ENCODE data around the gene PRPF19.

Gene PRPF19

GRCh38 chr11:60872124-60872960 is 34.0 kb downstream of the PRPF19 start:
- no peak for DNase-seq

- DNase-seq = no peak
Observed at GRCh38 chr11:60871378-60872061, 34.9 kb downstream of the PRPF19 start.

GRCh38 chr11:60870733-60871377 is 35.5 kb downstream of the PRPF19 start:
- DNase-seq = no peak

GRCh38 chr11:60870276-60870675 is 36.1 kb downstream of the PRPF19 start:
- DNase-seq = no peak

GRCh38 chr11:60869451-60869825 is 36.9 kb downstream of the PRPF19 start:
- no peak for DNase-seq

- no peak for DNase-seq
Observed at GRCh38 chr11:60868682-60869450, 37.5 kb downstream of the PRPF19 start.

GRCh38 chr11:60867871-60868681 is 38.3 kb downstream of the PRPF19 start:
- DNase-seq = no peak

GRCh38 chr11:60866911-60867870 is 39.2 kb downstream of the PRPF19 start, which contains the start of gene ZP1:
TSS of gene ZP1 (plus strand) at chr11:60867542. CDS start at chr11:60867562, 20 bp downstream.
- DNase-seq = no peak

GRCh38 chr11:60864856-60865513 is 41.4 kb downstream of the PRPF19 start:
- DNase-seq = no peak

- DNase-seq = no peak
Observed at GRCh38 chr11:60863550-60864521, 42.5 kb downstream of the PRPF19 start.

GRCh38 chr11:60862171-60862570 is 44.2 kb downstream of the PRPF19 start:
- no peak for DNase-seq

GRCh38 chr11:60860943-60861342 is 45.4 kb downstream of the PRPF19 start:
- no peak for DNase-seq

GRCh38 chr11:60859616-60860250 is 46.7 kb downstream of the PRPF19 start:
- DNase-seq = no peak

GRCh38 chr11:60858731-60859464 is 47.5 kb downstream of the PRPF19 start:
- DNase-seq = no peak

- DNase-seq = no peak
Observed at GRCh38 chr11:60858236-60858635, 48.1 kb downstream of the PRPF19 start.

GRCh38 chr11:60857378-60858232 is 48.8 kb downstream of the PRPF19 start:
- no peak for DNase-seq

All from CD4-positive, alpha-beta T cell treated with Interleukin-15 for 1 hour (primary cell).